KOPT-K1 (cell line): ENCODE data around the gene KATNB1.
"Not testable (repeated sequence)": the region's sequence is repeated elsewhere in the genome, so short reads cannot be mapped to it uniquely, and the experiment has no call there.

Source experiments
- H3K27ac ChIP-seq: fragments of 200-600 bp; sonication (generic); 2 replicates; pipeline ENCODE4 v1.5.1; 2016; ENCODE audit warnings: antibody characterized with exemption, mild to moderate bottlenecking, low read depth, low read length; ENCODE audit not compliant: poor library complexity, severe bottlenecking
- H3K36me3 ChIP-seq: fragments of 200-600 bp; sonication (generic); 2 replicates; pipeline ENCODE4 v1.5.1; 2017; ENCODE audit warnings: antibody characterized with exemption, mild to moderate bottlenecking, low read length, moderate library complexity; ENCODE audit not compliant: insufficient read depth
- H3K9me3 ChIP-seq: fragments of 200-600 bp; sonication (generic); 2 replicates; pipeline ENCODE4 v1.5.1; 2017; ENCODE audit warnings: antibody characterized with exemption, low read length, mild to moderate bottlenecking; ENCODE audit not compliant: insufficient read depth, poor library complexity, severe bottlenecking

The KATNB1 gene

GRCh38 chr16:57741660-57742191 is 6.2 kb downstream of the KATNB1 start:
- H3K27ac ChIP-seq = no peak overlapping the region
- no peaks in the 10 kb centered on the region for H3K9me3 ChIP-seq
- peaks cover 67% of the 10 kb centered on the region for H3K36me3 ChIP-seq

GRCh38 chr16:57742543-57742942 is 7.0 kb downstream of the KATNB1 start:
- Histone ChIP-seq H3K27ac (no peak overlapping the region), H3K36me3 (peaks cover 67% of the 10 kb centered on the region), H3K9me3 (no peaks in the 10 kb centered on the region)

DNA sequence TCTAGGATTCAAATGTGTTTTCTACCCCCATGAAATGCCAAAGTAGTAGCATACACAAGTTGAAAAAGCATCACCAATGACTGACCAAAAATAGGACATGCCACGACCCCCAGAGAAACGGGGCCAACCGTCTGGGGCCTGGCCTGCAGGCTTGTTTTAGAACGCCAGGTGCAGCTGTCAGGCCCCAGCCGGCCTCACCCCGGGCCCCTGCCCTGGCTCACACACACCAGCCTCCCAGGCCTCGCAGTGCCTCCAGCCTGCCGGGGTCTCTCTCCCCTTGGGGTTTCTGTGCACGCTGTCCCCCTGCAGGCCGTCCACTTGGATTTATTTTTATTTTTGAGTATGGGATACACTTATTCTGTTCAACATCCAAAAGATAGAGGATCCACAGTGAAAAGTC is 7.9 kb downstream of the KATNB1 start:
- peaks cover 68% of the 10 kb centered on the region for H3K36me3 ChIP-seq
- H3K27ac ChIP-seq = no peak overlapping the region
- H3K9me3 ChIP-seq = no peaks in the 10 kb centered on the region

DNA sequence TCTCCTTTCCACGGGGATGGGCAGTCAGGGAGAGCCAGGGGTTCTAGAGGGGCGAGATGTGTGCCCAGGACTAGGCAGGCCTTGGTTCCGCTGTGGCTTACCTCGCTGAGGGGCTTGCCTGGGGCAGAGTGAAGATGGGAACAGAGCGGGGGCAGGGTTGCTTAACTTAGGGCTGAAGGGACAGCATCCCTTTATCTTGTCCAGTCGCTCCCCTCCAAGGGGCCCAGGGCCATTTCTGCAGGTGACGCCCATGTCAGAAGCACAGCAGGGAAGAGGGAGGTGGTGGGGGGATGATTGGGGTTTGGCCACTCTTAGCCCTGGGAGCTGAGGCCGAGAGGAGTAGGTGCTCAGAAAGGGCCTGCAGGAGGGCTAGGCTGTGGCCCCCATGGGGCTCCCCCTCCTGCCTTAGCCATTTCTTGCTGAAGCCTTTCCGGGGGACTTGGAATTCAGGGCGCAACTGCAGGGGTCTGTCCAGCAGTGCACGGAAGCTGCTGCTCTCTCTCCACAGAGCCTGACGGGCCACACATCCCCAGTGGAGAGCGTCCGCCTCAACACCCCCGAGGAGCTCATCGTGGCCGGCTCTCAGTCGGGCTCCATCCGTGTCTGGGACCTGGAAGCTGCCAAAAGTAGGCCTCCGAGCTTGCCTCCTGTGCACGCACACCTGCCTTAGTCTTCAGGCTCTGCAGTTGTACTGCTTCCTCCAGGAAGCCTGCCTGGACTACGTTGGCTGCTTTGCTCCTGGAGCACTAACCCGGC is 8.5 kb downstream of the KATNB1 start:
- H3K9me3 ChIP-seq = no peaks in the 10 kb centered on the region
- peaks cover 72% of the 10 kb centered on the region for H3K36me3 ChIP-seq
- H3K27ac ChIP-seq = no peak overlapping the region

DNA sequence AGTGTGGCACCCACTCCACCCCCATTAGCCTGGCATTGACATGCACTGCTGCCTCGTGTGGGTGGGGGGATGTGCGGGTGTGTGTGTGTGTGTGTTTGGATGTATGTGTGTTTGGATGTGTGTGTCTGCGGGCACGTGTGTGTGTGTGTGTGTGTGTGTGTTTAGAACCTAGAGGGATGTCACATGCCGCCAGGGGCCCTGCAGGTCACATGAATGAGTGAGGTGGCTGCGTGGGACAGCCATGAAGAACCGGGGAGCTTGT is 9.0 kb downstream of the KATNB1 start:
- Histone ChIP-seq H3K36me3 (peaks cover 73% of the 10 kb centered on the region), H3K9me3 (no peaks in the 10 kb centered on the region), H3K27ac (no peak overlapping the region)

GRCh38 chr16:57745768-57746167 is 10.2 kb downstream of the KATNB1 start:
- peaks cover 63% of the 10 kb centered on the region for H3K36me3 ChIP-seq
- no peaks in the 10 kb centered on the region for H3K9me3 ChIP-seq
- no peak overlapping the region for H3K27ac ChIP-seq

DNA sequence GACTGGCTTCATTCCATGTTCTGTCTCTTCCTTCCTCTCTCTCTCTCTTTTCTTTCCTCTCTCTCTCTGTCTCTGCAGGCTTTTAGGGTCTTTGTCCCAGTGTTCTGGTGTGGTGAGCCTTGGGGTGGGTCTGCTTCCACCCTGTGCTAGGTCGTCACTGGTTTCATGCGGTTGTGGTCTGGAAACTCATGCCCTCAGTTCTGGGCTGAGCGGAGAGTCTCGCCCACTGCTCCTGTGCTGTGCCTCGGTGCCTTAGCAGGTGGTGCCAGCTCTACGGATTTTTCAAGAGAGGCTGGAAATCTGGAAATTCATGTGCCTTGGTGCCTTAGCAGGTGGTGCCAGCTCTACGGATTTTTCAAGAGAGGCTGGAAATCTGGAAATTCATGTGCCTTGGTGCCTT is 10.7 kb downstream of the KATNB1 start:
- peaks cover 63% of the 10 kb centered on the region for H3K36me3 ChIP-seq
- not testable (repeated sequence) for H3K27ac ChIP-seq, H3K9me3 ChIP-seq

DNA sequence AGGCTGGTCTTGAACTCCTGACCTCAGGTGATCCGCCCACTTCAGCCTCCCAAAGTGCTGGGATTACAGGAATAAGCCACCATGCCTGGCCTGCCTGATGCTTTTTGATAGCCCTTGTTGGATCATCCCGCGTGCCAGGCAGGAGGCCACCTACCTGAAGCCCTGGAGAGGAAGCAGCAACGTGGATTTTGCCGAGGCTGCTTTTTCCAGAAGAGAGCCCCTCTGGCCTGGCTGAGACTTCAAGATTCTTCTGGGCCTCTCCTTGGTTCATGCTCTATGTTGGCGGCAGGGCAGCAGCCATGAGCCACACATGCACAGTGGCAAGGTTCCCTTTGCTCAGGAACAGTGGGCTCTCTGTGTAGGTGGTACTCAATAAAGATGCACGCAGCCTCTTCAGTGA is 11.5 kb downstream of the KATNB1 start:
- H3K9me3 ChIP-seq = no peaks in the 10 kb centered on the region
- peaks cover 63% of the 10 kb centered on the region for H3K36me3 ChIP-seq
- no peak overlapping the region for H3K27ac ChIP-seq

GRCh38 chr16:57747496-57747895 is 11.9 kb downstream of the KATNB1 start:
- Histone ChIP-seq H3K9me3 (no peaks in the 10 kb centered on the region), H3K27ac (no peak overlapping the region), H3K36me3 (peaks cover 63% of the 10 kb centered on the region)

GRCh38 chr16:57747996-57748395 is 12.4 kb downstream of the KATNB1 start:
- Histone ChIP-seq H3K9me3 (no peaks in the 10 kb centered on the region), H3K36me3 (peaks cover 62% of the 10 kb centered on the region), H3K27ac (no peak overlapping the region)

GRCh38 chr16:57748596-57748995 is 13.0 kb downstream of the KATNB1 start:
- no peaks in the 10 kb centered on the region for H3K9me3 ChIP-seq
- H3K27ac ChIP-seq = no peak overlapping the region
- peaks cover 62% of the 10 kb centered on the region for H3K36me3 ChIP-seq

GRCh38 chr16:57749101-57749692 is 13.6 kb downstream of the KATNB1 start:
- Histone ChIP-seq H3K36me3 (peaks cover 62% of the 10 kb centered on the region), H3K9me3 (no peaks in the 10 kb centered on the region), H3K27ac (no peak overlapping the region)

DNA sequence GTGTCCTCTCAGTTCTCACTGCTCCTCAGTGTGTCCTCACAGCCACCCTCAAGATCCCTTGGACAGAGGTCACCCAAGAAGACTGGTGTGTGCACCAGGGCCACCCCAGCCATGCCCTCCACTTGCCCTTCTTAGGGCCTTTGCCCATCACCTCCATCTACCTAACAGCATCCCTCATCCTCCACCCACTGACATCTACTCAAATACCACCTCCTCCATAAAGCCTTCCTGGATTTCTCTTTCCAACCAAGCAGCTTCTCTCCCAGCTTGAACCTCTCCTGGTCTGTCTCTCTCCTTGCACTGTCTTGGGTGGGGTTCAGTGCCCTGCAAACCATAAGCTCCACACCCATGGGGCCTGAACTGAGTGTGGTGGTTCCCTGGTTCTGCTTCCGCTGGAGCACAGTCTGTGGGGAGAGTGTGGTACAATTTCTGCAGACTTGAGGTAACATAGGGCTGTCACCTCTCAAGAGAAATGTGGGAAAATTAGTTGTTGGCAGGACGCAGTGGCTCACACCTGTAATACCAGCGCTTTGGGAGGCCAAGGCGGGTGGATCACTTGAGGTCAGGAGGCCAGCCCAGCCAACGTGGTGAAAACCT is 14.4 kb downstream of the KATNB1 start:
- Histone ChIP-seq H3K9me3 (no peaks in the 10 kb centered on the region), H3K36me3 (peaks cover 63% of the 10 kb centered on the region), H3K27ac (no peak overlapping the region)

- no peaks in the 10 kb centered on the region for H3K9me3 ChIP-seq
- H3K36me3 ChIP-seq = peaks cover 73% of the 10 kb centered on the region
- no peak overlapping the region for H3K27ac ChIP-seq
Measured at GRCh38 chr16:57750796-57751538, 15.4 kb downstream of the KATNB1 start.

DNA sequence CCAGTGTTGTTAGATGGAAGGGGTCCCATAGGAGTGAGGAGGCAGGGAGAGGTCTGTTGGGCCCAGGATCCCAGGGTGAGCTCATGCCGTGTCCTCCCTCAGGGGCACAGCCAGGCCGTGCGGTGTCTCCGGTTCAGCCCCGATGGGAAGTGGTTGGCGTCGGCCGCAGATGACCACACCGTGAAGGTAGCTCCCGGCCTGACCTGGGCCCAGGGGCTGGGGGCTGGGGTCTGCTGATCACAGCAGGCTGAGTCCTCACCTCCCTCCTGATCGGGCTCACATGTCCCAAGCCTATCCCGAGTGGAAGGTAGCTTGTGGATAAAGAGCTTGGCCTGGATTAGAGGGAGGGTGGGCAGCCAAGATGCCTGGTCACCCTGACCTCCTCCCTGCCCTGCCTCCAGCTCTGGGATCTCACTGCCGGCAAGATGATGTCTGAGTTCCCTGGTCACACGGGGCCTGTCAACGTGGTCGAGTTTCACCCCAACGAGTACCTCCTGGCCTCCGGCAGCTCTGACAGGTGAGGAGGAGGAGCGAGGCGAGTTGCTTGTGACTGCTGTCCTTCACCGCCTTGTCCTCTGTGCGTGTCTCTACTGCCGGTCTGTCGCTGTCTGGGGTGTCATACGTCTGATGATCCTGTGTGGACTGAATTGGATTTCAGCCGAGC is 16.1 kb downstream of the KATNB1 start:
- Histone ChIP-seq H3K27ac (no peak overlapping the region), H3K9me3 (no peaks in the 10 kb centered on the region), H3K36me3 (peaks cover 80% of the 10 kb centered on the region)
